H1 (cell line): ENCODE results near the gene OSR1.

ENCODE experiments used
- CHD2 ChIP-seq: IDR thresholded peaks from 2 replicates; pipeline ENCODE4 v1.6.1; 2012; ENCODE audit warnings: low read length, improper control_type of control experiment
- EP300 ChIP-seq, 2 experiments: IDR thresholded peaks; 1 replicate in 1 of 2; 2 replicates in 1 of 2; pipeline ENCODE4 v1.6.1; 2011 to 2012; ENCODE audit warnings: low read depth in 2 of 2, low read length in 2 of 2, mild to moderate bottlenecking in 2 of 2, borderline replicate concordance in 1 of 2, inconsistent platforms in 1 of 2, moderate library complexity in 1 of 2
- EZH2 ChIP-seq: fragments of 200-600 bp; sonication (generic); IDR thresholded peaks from 2 replicates; pipeline ENCODE4 v1.7.1; 2012; ENCODE audit warnings: low read depth, mild to moderate bottlenecking, moderate library complexity, low read length, inconsistent platforms; ENCODE audit not compliant: severe bottlenecking
- POLR2A ChIP-seq, 2 experiments: IDR thresholded peaks; 1 replicate in 1 of 2; 2 replicates in 1 of 2; pipeline ENCODE4 v1.6.1; 2011; ENCODE audit warnings: low read depth in 2 of 2, low read length in 2 of 2, mild to moderate bottlenecking in 2 of 2; ENCODE audit errors: control extremely low read depth in 1 of 2
- POLR2AphosphoS5 ChIP-seq: IDR thresholded peaks from 2 replicates; pipeline ENCODE4 v1.6.1; 2011; ENCODE audit warnings: low read depth, low read length
- RAD21 ChIP-seq, 2 experiments: IDR thresholded peaks in 1 of 2; conservative IDR thresholded peaks in 1 of 2; 2 replicates each; pipeline ENCODE4 v1.6.1; 2011; ENCODE audit warnings: low read depth in 2 of 2, low read length in 2 of 2, improper control_type of control experiment in 1 of 2, inconsistent platforms in 1 of 2, mild to moderate bottlenecking in 1 of 2, moderate library complexity in 1 of 2
- RBBP5 ChIP-seq: IDR thresholded peaks from 2 replicates; pipeline ENCODE4 v1.7.1; 2012; ENCODE audit warnings: low read depth, mild to moderate bottlenecking, inconsistent platforms, low read length, moderate library complexity, borderline replicate concordance
- SIN3A ChIP-seq, 2 experiments: IDR thresholded peaks in 1 of 2; conservative IDR thresholded peaks in 1 of 2; 2 replicates each; pipeline ENCODE4 v1.6.1; 2011 to 2012; ENCODE audit warnings: low read length in 2 of 2, improper control_type of control experiment in 1 of 2, low read depth in 1 of 2, mild to moderate bottlenecking in 1 of 2
- TAF1 ChIP-seq: IDR thresholded peaks from 2 replicates; pipeline ENCODE4 v1.6.1; 2011; ENCODE audit warnings: mild to moderate bottlenecking, low read depth, low read length
- TEAD4 ChIP-seq: IDR thresholded peaks from 2 replicates; pipeline ENCODE4 v1.6.1; 2012; ENCODE audit warnings: low read depth, low read length, inconsistent platforms, mixed read lengths
- YY1 ChIP-seq: IDR thresholded peaks from 2 replicates; pipeline ENCODE4 v1.6.1; 2011; ENCODE audit warnings: low read depth, mild to moderate bottlenecking, low read length
- TF ChIP-seq, protein P1 (sequence below): fragments of 300-600 bp; sonication (generic); IDR thresholded peaks from 2 replicates; pipeline ENCODE4 v1.7.1; 2012; ENCODE audit warnings: low read length, moderate library complexity, mild to moderate bottlenecking, inconsistent platforms; ENCODE audit not compliant: insufficient replicate concordance
- TF ChIP-seq, protein P2 (sequence below), 3 experiments: IDR thresholded peaks; 1 replicate in 2 of 3; 2 replicates in 1 of 3; pipeline versions ENCODE4 v1.5.1 to v1.6.1; 2011; ENCODE audit warnings: low read length in 3 of 3, mild to moderate bottlenecking in 3 of 3, inconsistent platforms in 2 of 3, low read depth in 1 of 3, moderate library complexity in 1 of 3; ENCODE audit not compliant: insufficient read depth in 1 of 3; ENCODE audit errors: control extremely low read depth in 1 of 3

DNA sequence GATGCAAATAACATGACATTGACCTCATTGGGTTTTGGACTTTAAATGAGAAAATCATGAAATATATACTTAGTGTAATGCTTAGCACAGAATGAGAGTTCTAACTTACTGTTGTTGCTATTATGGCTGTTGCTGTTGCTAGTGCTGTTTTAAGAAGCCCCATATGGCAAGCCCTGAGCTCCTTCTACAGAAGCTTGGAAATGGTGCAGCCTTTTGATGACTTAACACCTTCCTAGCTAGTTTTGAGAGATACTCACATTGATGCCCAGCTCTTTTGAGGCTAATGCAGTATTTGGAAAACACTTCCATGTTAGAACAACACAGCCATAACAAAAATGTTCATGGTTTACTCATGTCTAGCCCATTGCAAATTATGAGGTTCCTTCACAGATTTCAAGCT lies 30.9 kb downstream of the OSR1 start:
- TF ChIP-seq POLR2AphosphoS5 (no peak), POLR2A (IDR thresholded peaks at IDR 0.05; ENCODE audit: control extremely low read depth in 1 of 2, low read depth in 2 of 2, low read length in 2 of 2) (no peak), TAF1 (no peak), SIN3A (conservative IDR thresholded peaks at IDR 0.05 in 1 of 2, IDR thresholded peaks at IDR 0.05 in 1 of 2; ENCODE audit: low read depth in 1 of 2, low read length in 2 of 2) (no peak), TEAD4 (no peak), RAD21 (IDR thresholded peaks at IDR 0.05 in 1 of 2, conservative IDR thresholded peaks at IDR 0.05 in 1 of 2; ENCODE audit: low read depth in 2 of 2, low read length in 2 of 2) (no peak), EP300 (IDR thresholded peaks at IDR 0.05; ENCODE audit: borderline replicate concordance in 1 of 2, low read depth in 2 of 2, low read length in 2 of 2) (no peak), YY1 (no peak), EZH2 (no peak), RBBP5 (no peak), CHD2 (no peak)
- TF ChIP-seq, protein P1, sequence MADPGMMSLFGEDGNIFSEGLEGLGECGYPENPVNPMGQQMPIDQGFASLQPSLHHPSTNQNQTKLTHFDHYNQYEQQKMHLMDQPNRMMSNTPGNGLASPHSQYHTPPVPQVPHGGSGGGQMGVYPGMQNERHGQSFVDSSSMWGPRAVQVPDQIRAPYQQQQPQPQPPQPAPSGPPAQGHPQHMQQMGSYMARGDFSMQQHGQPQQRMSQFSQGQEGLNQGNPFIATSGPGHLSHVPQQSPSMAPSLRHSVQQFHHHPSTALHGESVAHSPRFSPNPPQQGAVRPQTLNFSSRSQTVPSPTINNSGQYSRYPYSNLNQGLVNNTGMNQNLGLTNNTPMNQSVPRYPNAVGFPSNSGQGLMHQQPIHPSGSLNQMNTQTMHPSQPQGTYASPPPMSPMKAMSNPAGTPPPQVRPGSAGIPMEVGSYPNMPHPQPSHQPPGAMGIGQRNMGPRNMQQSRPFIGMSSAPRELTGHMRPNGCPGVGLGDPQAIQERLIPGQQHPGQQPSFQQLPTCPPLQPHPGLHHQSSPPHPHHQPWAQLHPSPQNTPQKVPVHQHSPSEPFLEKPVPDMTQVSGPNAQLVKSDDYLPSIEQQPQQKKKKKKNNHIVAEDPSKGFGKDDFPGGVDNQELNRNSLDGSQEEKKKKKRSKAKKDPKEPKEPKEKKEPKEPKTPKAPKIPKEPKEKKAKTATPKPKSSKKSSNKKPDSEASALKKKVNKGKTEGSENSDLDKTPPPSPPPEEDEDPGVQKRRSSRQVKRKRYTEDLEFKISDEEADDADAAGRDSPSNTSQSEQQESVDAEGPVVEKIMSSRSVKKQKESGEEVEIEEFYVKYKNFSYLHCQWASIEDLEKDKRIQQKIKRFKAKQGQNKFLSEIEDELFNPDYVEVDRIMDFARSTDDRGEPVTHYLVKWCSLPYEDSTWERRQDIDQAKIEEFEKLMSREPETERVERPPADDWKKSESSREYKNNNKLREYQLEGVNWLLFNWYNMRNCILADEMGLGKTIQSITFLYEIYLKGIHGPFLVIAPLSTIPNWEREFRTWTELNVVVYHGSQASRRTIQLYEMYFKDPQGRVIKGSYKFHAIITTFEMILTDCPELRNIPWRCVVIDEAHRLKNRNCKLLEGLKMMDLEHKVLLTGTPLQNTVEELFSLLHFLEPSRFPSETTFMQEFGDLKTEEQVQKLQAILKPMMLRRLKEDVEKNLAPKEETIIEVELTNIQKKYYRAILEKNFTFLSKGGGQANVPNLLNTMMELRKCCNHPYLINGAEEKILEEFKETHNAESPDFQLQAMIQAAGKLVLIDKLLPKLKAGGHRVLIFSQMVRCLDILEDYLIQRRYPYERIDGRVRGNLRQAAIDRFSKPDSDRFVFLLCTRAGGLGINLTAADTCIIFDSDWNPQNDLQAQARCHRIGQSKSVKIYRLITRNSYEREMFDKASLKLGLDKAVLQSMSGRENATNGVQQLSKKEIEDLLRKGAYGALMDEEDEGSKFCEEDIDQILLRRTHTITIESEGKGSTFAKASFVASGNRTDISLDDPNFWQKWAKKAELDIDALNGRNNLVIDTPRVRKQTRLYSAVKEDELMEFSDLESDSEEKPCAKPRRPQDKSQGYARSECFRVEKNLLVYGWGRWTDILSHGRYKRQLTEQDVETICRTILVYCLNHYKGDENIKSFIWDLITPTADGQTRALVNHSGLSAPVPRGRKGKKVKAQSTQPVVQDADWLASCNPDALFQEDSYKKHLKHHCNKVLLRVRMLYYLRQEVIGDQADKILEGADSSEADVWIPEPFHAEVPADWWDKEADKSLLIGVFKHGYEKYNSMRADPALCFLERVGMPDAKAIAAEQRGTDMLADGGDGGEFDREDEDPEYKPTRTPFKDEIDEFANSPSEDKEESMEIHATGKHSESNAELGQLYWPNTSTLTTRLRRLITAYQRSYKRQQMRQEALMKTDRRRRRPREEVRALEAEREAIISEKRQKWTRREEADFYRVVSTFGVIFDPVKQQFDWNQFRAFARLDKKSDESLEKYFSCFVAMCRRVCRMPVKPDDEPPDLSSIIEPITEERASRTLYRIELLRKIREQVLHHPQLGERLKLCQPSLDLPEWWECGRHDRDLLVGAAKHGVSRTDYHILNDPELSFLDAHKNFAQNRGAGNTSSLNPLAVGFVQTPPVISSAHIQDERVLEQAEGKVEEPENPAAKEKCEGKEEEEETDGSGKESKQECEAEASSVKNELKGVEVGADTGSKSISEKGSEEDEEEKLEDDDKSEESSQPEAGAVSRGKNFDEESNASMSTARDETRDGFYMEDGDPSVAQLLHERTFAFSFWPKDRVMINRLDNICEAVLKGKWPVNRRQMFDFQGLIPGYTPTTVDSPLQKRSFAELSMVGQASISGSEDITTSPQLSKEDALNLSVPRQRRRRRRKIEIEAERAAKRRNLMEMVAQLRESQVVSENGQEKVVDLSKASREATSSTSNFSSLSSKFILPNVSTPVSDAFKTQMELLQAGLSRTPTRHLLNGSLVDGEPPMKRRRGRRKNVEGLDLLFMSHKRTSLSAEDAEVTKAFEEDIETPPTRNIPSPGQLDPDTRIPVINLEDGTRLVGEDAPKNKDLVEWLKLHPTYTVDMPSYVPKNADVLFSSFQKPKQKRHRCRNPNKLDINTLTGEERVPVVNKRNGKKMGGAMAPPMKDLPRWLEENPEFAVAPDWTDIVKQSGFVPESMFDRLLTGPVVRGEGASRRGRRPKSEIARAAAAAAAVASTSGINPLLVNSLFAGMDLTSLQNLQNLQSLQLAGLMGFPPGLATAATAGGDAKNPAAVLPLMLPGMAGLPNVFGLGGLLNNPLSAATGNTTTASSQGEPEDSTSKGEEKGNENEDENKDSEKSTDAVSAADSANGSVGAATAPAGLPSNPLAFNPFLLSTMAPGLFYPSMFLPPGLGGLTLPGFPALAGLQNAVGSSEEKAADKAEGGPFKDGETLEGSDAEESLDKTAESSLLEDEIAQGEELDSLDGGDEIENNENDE: no peak
- TF ChIP-seq, protein P2, sequence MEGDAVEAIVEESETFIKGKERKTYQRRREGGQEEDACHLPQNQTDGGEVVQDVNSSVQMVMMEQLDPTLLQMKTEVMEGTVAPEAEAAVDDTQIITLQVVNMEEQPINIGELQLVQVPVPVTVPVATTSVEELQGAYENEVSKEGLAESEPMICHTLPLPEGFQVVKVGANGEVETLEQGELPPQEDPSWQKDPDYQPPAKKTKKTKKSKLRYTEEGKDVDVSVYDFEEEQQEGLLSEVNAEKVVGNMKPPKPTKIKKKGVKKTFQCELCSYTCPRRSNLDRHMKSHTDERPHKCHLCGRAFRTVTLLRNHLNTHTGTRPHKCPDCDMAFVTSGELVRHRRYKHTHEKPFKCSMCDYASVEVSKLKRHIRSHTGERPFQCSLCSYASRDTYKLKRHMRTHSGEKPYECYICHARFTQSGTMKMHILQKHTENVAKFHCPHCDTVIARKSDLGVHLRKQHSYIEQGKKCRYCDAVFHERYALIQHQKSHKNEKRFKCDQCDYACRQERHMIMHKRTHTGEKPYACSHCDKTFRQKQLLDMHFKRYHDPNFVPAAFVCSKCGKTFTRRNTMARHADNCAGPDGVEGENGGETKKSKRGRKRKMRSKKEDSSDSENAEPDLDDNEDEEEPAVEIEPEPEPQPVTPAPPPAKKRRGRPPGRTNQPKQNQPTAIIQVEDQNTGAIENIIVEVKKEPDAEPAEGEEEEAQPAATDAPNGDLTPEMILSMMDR (IDR thresholded peaks at IDR 0.05; ENCODE audit: control extremely low read depth in 1 of 3, insufficient read depth in 1 of 3, low read depth in 1 of 3, low read length in 3 of 3): no peak
